Mesothelial cell of epicardium (in vitro differentiated cells): ENCODE results near the gene IDE. TPM values are rescaled to one million over a fixed set of nuclear protein-coding genes. Genes with fewer than 3 reads are reported as not detected.

Experiments used
- DNase-seq, 2 experiments: peaks; one replicate each; pipeline ENCODE4 v3.0.0; 2021; ENCODE audit warnings: low spot score in 2 of 2; ENCODE audit not compliant: unreplicated experiment in 2 of 2
- H3K27ac Mint-ChIP-seq: 2 replicates; pipeline ENCODE4 v1.8.0; 2021; ENCODE audit warnings: mixed read lengths
- H3K27me3 Mint-ChIP-seq: 2 replicates; pipeline ENCODE4 v1.8.0; 2021; ENCODE audit warnings: low read depth, mixed read lengths
- H3K36me3 Mint-ChIP-seq: 2 replicates; pipeline ENCODE4 v1.8.0; 2021; ENCODE audit warnings: mixed read lengths
- H3K4me1 Mint-ChIP-seq: 2 replicates; pipeline ENCODE4 v1.8.0; 2021; ENCODE audit warnings: mixed read lengths
- H3K4me3 Mint-ChIP-seq: 2 replicates; pipeline ENCODE4 v1.8.0; 2021; ENCODE audit warnings: mild to moderate bottlenecking, moderate library complexity, mixed read lengths
- H3K9me3 Mint-ChIP-seq: 2 replicates; pipeline ENCODE4 v1.8.0; 2021; ENCODE audit warnings: mixed read lengths
- total RNA-seq: library from RNA; stranded (reverse); gene quantifications from 3 replicates; pipeline ENCODE4 v1.2.1, GENCODE V29; 2021
- TF ChIP-seq, protein P1 (sequence below): fragments of 200-600 bp; sonication (generic); IDR thresholded peaks from one replicate; pipeline ENCODE4 v1.5.0; 2021; ENCODE audit warnings: antibody characterized with exemption; ENCODE audit not compliant: unreplicated experiment

The IDE gene
- total RNA-seq, 1 donor from 2014 or later, result 30.3 TPM

DNA sequence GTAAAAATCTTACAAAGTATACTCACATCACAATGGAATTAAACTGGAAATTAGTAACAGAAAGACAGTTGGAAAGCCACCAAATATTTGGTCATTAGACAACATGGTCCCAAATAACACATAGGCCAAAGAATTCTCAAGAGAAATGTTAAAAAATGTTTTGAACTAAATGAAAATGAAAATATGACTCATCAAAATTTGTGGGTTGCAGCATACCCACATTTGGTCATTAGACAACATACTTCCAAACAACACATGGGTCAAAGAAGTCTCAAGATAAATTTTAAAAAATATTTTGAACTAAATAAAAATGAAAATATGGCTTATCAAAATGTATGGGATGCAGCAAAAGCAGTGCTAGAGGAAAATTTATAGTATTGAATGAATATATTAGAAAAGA, 152.3 kb downstream of the IDE start:
- no peaks in the 10 kb centered on the region for H3K4me1 Mint-ChIP-seq
- peaks cover 23% of the 10 kb centered on the region for H3K9me3 Mint-ChIP-seq
- TF ChIP-seq, protein P1, sequence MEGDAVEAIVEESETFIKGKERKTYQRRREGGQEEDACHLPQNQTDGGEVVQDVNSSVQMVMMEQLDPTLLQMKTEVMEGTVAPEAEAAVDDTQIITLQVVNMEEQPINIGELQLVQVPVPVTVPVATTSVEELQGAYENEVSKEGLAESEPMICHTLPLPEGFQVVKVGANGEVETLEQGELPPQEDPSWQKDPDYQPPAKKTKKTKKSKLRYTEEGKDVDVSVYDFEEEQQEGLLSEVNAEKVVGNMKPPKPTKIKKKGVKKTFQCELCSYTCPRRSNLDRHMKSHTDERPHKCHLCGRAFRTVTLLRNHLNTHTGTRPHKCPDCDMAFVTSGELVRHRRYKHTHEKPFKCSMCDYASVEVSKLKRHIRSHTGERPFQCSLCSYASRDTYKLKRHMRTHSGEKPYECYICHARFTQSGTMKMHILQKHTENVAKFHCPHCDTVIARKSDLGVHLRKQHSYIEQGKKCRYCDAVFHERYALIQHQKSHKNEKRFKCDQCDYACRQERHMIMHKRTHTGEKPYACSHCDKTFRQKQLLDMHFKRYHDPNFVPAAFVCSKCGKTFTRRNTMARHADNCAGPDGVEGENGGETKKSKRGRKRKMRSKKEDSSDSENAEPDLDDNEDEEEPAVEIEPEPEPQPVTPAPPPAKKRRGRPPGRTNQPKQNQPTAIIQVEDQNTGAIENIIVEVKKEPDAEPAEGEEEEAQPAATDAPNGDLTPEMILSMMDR, result no peak
- H3K36me3 Mint-ChIP-seq, result peaks cover 1% of the 10 kb centered on the region
- H3K27me3 Mint-ChIP-seq, result peaks cover 5% of the 10 kb centered on the region
- no peak for DNase-seq
- no peak overlapping the region for H3K27ac Mint-ChIP-seq
- H3K4me3 Mint-ChIP-seq, result no peak overlapping the region

DNA sequence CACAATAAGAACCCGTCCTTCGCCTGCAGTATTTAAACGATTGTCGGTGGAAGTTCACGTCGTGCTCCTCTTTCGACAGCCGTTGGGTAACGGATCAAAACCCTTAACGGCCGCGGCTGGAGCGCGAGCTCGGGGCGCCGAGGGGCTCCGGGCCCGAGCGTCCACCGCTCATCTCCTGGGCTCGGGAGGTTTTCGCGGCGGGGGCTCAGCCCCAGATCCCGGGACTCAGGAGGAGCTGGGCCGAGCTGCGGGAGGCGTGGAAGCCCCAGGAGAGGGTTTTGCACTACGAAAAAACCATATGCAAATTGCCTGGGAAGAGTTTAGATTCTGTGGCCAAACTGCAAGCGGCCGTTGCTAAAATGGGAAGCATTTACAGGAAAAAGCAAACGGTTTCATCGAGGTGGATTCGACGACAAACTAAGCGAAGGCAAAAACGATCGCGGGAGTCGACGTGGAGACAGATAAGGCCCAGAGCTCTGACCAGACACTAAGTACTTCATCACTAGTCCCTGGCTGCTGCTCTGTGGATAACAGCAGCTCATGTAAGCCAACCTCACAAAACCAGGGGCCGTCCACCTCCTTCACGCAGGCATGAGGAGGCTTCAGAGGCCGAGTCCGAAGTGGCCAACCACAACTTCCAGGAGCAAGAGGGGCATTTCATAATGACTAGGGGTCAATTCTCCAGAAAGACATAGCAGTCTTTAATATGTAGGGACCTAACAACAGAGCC, 153.2 kb downstream of the IDE start:
- H3K27ac Mint-ChIP-seq, result no peak overlapping the region
- no peak for DNase-seq
- no peak overlapping the region for H3K4me3 Mint-ChIP-seq
- no peaks in the 10 kb centered on the region for H3K4me1 Mint-ChIP-seq
- H3K27me3 Mint-ChIP-seq, result peaks cover 5% of the 10 kb centered on the region
- TF ChIP-seq, protein P1, result no peak
- peaks cover 1% of the 10 kb centered on the region for H3K36me3 Mint-ChIP-seq
- H3K9me3 Mint-ChIP-seq, result peaks cover 28% of the 10 kb centered on the region

DNA sequence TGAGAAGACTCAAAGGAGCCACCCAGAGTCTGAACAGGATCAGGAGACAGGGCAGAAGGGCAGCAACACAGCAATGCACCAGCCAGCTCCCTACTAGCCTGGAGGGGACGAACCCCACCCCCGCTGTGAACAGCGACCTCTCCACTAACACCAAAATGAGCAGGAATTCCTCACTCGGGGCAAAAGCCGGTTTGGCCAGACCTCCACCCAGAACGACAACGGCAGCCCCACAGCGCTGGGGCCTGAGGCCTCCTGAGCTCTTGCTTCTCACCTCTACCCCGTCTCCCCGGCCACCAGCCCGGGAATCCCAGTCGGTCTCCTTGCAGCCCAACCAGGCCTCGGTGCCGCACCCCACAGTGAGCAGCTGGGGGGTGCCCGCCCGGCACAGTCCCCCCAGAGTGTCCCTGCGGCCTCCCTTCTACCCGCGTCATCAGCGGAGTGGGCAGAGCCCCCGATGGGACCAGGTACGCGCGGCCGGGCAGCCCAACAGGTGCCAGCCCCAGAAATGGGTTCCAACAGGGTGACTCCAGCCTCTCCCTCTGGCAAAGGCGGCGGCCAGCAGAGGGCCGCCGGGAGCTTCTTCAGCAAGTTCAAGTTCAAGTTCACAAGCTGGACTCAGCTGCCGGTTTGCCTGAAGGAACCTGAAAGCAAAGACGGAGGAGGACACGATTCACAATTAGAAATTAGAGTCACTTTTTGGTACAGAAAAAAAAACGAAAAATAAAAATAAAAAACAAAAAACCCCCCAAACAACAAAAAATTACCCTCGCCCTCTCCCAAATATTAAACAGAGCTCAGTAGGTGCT, 153.9 kb downstream of the IDE start:
- H3K27me3 Mint-ChIP-seq, result peaks cover 5% of the 10 kb centered on the region
- H3K4me3 Mint-ChIP-seq, result no peak overlapping the region
- H3K27ac Mint-ChIP-seq, result no peak overlapping the region
- H3K4me1 Mint-ChIP-seq, result no peaks in the 10 kb centered on the region
- peaks cover 1% of the 10 kb centered on the region for H3K36me3 Mint-ChIP-seq
- H3K9me3 Mint-ChIP-seq, result peaks cover 28% of the 10 kb centered on the region
- DNase-seq, result no peak
- TF ChIP-seq, protein P1, result no peak

DNA sequence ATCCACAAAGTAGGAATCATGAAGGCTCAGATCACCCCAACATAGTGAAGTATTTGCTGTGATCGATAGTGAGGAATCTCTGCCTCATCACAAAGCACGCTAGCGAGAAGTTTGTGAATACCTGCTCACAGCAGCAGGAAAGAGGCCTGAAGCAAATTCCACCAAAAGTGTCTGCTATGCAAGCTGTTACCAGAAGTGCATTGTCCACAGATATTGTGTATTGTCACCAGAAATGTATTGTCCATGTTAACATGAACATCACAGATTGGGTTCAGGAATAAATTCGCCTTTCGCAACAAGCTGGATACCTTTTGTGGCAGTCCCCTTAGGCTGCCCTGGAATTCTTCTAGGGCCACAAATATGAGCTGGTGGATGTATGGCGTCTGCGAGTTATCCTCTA, 155.0 kb downstream of the IDE start:
- Mint-ChIP-seq H3K4me1 (no peaks in the 10 kb centered on the region), H3K4me3 (no peak overlapping the region), H3K27me3 (peaks cover 5% of the 10 kb centered on the region), H3K36me3 (peaks cover 1% of the 10 kb centered on the region), H3K9me3 (peaks cover 22% of the 10 kb centered on the region), H3K27ac (no peak overlapping the region)
- no peak for DNase-seq
- TF ChIP-seq, protein P1, result no peak

DNA sequence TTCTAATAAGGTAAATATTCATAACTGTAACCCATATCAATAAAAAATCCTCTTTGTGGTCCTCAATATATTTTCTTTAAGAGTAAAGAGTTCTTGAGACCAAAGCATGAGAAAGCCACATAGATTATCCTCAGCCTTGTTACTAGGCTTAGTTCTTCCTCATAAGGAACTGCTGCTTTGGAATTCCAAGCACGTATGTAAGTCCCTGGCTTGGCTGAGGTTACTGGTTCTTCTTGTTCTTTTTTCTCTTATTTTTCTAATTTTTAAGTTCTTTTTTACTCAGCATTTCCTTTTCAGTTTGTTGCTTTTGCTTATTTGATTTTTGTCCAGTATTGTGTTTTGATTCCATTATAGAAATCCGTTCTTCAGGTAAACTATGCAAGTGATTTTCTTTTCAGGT, 155.7 kb downstream of the IDE start:
- Mint-ChIP-seq H3K4me3 (no peak overlapping the region), H3K27me3 (peaks cover 5% of the 10 kb centered on the region), H3K36me3 (peaks cover 1% of the 10 kb centered on the region), H3K27ac (no peak overlapping the region), H3K9me3 (peaks cover 16% of the 10 kb centered on the region), H3K4me1 (no peaks in the 10 kb centered on the region)
- no peak for DNase-seq
- TF ChIP-seq, protein P1, result no peak
